Right lung (tissue), 5 donors: Measurements from ENCODE around the gene GUCA2B. TPM values are rescaled to one million over a fixed set of nuclear protein-coding genes. Genes with fewer than 3 reads are reported as not detected.

ENCODE experiments used
- DNase-seq, 2 donors: peaks; one replicate each; pipeline ENCODE4 v3.0.0-alpha.2; 2013
- polyA plus RNA-seq, 5 donors: library from polyadenylated mRNA; unstranded; fragments of 120-200 nt; gene quantifications; one replicate each; pipeline versions ENCODE4 v1.2.1 to v1.2.3, GENCODE V29; 2013; ENCODE audit warnings: inconsistent platforms in 1 of 5, low replicate concordance in 1 of 5; ENCODE audit not compliant: insufficient read length in 5 of 5, insufficient read depth in 1 of 5

GUCA2B gene
- polyA plus RNA-seq, 5 donors: not detected

DNA sequence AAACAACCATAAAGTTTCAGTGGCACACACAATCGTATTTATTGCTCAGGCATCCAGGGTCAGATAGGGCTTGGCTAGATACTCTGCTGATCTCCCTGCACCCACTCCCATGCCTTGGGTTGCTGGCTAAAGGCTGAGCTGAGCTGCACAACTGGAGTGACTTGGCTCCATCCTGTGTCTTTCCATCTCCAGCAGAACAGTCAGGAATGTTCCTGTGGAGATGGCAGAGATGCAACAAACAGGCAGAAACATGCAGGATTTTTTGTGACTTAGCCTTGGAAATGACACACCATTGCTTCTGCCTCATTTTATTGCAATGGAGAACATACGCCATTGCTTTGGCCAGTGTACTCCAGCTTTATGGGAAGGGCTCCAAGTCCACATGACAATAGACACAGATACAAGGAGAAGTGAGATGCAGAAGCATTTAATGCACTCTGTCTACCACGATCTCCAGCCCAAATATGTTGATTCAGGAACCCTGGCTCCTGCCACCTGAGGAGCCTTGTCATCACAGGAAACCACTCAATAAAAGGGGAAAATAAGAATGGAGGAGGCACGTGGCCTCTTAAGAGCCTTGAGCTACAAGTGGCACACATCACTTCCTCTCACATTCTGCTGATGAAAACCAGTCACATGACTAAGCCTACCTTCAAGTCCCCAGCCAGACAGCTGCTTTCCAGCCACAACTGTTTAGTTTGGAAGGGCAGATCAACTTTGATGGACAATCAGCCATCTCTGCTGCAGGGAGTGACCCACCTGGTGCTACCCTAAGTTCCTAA is 10.1 kb upstream of the GUCA2B start:
- no peak for DNase-seq

DNA sequence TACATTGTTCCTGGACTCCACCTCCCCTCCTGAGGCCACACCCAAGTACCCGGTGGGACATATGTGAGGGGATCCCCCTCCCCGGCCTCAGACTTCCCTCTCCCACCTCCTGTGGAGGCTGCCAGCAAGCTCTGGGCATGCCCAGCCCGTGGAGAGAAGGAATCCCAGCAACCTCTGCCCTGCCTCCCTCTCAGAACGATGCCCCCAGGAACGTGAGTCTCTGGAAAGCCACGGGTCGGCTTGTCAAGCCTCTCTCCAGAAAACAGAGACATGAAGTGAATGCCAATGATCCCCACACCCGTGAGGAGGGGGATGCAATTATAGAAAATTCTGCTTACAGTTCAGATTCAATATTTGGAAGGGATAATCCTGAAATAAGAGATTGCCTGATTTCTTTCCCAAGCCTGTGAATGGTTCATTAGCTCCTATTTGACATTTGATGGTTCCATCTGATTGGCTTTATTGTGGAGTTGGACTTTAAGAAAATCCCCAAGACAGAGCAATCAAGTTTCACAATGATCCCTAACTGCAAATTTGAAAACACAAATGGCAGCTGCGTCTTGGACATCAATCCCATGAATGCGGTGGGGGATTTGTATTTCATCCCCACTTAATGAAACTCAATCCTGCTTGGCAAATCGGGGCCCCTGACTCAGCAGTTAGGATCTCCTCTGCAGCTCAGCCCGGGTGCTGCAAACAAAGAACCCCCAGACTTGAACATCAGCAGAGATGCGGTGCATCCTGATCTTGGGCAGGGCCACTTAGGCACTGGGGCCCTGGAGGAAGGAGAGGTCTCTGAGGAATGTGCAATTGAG is 9.1 kb upstream of the GUCA2B start:
- DNase-seq: no peak

DNA sequence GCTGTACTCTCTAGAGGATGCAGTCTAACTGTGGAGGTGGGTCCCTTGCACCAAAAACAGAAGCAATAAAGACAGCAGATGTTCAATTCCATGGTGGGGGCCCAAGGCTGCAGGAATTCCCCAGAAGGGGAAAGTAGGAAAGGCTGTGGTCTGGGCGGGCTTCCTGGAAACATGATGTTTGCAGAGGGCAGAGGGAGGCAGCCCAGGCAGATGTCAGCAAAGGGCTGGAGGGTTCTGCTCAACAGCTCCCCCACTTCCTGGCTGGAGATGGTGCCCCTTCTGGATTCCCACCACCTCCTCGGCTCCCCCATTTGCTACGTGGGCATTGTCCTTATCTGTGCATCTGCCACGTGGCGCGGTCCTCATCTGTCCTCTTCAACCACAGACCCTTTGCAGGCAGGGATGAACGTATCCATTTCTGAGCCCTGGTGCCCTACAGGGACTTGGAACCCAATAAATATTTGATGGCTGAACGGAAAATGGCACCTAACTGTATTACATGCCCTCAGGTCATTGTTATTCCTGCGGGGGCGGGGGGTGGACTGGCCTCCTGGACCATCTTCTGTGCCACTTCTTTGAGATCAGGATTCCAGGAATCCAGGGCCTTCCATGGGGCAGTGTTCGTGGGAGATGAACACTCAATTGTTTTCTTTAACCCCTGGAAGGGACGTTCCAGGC is 8.4 kb upstream of the GUCA2B start:
- DNase-seq: no peak

DNA sequence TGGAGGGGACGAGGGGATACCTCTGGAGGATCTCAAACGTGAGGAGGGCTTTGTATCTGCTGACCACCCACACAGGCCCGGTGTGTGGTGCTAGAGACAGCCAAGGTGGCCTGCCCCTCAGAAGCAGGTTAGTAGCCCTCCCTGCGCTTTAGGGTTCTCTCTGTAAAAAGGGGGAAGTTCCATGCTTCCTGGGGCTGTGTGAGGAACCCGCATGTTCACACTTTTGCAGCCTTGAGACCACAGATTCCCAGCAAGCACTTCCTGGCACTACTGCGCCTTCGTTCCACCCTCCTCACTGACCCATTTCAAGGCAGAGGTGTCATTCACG is 7.9 kb upstream of the GUCA2B start:
- DNase-seq: no peak

DNA sequence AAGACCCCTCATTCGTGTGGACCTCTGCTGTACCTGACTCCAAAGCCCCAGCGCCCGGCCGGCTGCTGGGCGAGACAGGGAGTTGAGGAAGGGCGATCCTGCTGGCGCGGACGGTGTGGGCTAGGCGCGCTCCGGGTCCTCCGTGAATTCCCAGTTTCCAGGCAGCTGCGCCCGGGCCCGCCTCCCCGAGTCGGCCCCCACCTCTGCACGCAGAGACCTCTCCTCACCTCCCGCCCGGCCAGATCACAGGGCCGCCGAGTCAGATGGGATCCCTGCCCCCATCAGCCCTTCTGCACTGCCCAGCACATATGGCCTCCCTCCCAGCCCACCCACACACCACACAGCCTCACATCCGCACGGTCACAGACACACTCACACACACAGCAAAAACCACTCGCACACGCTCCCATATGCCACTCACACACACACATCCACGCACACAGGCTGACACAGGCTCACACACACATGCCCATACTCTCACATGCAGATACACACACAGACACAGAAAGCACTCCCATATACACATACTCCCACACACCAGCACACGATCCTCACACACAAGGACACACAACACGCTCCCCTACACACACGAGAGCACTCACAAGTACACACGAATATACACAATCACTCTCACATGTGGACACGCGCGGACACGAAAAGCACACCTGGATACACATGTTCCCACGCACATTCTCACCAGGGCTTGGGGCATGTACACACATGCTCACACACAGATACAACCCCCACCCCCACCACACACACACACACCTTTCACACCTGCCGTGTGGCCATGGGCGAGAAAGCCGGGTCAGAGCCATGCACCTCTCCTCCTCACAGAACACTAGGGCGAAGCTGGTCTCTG is 7.2 kb upstream of the GUCA2B start:
- DNase-seq: no peak

DNA sequence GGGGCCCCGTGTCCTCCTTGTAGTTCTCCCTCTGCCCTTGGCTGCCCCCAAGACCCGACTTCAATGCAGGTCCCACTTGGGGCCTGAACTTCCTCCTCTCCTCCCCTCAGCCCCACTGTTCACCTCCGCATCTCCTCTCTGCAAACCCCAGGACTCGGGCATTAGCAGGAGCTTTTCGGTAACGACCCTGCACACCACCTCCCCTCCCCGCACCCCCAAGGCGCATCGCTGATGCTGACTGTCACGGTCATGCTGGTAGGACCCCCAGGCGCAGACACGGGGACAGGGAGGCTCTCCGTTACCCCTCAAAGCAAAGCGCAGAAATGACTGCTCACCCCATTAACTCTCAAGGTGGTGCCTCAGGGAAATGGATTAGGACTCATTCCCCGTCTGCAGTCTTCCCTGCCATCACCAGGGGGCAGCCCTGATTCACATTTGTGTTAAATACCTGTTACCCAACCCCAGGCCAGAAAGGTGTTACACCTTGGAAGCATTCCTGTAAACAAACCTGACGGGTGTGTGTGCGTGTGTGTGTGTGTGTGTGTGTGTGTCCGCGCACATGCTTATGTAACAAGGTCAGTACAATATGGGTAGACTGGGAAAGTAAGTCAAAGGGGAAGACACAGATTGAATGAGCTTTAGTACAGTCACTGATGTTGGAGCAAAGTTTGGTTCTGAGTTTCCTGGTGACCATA is 6.4 kb upstream of the GUCA2B start:
- peak; percentile 65 to 66 for DNase-seq

DNA sequence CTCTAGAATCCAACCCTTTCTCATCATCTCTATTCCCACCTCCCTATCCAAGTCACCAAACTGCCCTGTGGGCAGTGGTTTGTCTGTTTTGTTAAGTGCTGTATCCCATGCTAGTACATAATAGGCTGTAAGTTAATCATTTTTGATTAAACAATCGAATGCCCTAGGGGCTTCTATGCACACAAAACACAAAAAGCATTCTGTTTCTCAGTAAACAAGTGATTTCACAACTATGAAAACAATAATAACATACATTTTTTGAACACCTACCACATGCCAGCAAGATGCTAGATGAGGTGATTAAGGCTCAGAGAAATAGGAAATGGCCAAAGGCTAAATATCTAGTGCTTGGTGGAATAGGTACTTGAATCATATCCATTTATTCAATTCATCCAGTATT is 5.0 kb upstream of the GUCA2B start:
- DNase-seq: no peak

DNA sequence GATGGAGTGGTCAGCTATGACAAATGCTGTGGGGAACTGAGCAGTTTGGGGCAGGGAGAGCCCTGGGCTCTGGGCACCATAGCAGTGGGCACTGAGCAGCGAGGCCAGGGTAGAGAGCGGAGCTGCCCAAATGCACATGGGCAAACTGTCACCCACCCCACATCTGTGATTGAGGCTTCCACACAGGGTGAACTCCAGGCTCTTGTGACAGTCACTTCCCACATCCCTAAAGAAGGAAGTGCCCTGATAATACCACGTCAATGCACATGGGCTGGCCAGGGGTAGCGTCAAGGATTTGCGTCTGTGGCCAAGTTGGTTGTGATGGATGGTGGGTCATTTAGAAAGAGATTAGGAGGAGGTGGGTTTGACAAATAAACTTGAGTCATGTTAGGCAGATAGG is 2.6 kb upstream of the GUCA2B start:
- DNase-seq: no peak

DNA sequence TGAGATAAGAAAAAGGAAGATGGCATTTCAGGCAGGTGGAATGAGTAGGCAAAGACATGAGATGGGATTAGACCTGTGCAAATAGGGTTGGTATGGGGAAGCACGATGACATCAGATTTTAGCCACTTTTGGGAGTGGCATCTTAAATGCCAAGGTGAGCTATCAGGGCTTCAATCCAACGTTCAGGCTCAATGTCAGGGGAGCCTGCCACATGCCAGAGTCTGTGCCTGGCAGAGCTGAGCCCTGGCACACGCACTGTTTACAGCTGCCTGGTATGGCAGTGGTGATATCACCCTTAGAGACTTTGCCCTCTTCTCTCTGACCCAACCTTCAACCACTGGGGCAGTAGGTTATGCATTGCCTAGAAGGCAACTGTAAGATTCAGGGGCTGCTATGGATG is 1.1 kb upstream of the GUCA2B start:
- DNase-seq: no peak

DNA sequence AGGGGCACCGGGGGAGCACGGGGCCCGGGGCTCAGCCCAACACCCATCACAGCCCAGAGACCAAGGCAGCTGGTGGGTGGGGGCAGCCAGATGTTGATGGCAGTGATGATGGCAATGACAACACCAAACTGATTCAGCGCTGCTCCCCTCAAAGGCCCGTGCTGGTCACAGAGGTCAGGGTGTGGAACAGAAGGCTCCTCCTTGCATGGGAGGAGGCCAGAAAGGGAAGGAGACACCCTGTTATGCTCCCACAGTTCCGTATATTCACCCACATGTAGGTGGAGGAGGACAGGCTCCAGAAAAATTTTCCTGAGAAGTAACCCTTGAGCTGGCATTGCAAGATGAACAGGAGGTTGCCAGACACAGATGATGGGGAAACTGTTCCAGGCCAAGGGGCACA is 414 bp downstream of the GUCA2B start:
- no peak for DNase-seq

DNA sequence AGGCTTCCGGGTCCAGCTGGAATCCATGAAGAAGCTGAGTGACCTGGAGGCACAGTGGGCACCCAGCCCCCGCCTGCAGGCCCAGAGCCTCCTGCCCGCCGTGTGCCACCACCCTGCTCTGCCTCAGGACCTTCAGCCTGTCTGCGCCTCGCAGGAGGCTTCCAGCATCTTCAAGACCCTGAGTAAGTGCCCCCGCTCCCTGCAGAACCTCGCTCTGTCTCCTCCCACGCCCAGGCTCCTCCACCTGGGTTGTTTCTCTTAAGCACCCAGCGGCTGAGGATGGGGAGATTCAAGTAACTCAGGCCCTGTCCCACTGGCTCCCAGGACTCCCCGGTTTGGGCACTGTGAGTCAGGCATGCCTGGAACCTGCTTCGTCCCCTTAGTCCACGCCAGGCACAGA is 1.5 kb downstream of the GUCA2B start:
- no peak for DNase-seq

DNA sequence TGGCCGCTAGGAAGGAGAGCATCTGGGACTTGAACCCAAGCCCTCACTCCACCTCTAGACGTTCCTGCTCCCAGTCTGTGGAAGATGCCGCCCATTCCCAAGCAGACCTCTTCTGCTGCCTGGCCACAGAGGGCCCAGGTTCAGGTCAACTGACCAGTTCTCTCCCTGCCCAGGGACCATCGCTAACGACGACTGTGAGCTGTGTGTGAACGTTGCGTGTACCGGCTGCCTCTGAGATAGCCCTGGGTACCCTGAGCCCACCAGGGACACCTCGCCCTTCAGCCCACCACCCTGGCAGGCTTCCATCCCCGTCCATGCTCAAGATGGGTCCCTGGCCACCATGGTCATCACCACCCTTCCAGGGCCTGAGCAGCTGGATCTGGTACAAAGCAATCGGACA is 2.2 kb downstream of the GUCA2B start:
- no peak for DNase-seq

DNA sequence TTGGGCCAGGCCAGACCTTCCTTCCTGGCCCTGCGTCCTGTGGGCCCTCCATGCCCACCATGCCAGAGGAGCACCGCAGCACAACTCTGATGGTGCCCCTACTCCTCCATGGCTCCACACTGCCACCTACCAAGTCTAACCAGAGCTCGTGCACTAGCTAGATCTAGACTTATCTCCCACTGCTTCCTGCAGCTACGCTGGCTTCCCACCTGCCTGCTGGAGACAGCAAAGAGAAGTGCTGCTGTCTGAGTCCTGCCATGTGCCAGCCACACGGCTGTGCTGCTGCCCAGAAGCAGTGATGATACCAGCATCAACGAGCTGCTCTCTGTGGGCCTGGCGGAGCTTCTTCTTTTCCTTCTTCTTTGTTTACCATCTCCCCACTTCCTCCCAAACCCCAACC is 4.5 kb downstream of the GUCA2B start:
- no peak for DNase-seq

DNA sequence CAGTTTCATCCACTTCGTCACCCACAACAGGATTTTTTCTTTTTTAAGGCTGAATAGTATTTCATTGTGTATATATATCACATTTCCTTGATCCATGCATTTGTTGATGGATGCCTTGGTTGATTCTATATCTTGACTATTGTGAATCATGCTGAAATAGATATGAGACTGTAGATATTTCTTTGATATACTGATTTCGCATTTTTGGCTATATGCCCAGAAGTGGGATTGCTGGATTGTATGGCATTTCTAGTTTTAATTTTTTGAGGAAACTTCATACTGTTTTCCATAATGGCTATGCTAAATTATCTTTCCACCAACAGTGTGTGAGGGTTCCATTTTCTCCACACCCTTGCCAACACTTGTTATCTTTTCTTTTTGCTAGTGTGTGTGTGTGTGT is 5.0 kb downstream of the GUCA2B start:
- no peak for DNase-seq

DNA sequence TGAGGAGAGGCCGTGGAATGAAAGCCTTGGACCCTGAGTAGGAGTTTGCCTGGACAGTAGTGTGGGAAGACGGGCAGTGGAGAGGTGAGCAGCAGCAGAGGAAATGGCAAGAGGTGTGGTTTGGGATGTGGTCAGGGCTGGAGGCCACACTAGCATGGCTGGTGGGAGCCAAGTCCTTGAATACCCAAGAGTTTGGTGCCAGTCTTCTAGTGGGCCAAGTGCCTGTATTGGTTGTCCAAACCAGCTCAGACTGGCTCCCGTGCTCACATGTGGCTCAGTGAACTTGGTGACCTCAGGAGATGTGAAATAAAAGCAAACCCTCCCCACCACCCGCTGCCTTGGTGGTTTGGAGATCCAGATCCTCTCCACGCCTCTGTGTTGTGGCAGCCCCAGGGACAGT is 9.0 kb downstream of the GUCA2B start:
- no peak for DNase-seq

DNA sequence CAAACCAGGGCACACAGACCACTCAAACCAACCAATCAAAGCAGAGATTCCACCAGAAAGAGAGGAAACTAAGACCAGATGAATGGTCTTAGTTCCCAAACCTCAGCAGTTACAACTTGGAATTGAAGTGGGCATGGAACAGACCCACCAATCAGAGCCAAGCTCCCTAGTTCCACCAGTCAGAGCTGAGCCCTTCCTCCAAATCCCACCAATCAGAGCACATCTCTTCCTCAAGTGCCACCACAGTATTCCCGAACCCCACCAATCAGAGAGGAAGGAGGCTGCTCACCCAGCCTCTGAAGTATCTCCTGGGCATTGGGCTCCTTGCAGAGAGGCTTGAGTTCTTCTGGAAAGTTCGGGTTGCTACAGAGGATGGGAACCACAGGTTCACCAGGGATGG is 9.9 kb downstream of the GUCA2B start:
- DNase-seq: no peak

DNA sequence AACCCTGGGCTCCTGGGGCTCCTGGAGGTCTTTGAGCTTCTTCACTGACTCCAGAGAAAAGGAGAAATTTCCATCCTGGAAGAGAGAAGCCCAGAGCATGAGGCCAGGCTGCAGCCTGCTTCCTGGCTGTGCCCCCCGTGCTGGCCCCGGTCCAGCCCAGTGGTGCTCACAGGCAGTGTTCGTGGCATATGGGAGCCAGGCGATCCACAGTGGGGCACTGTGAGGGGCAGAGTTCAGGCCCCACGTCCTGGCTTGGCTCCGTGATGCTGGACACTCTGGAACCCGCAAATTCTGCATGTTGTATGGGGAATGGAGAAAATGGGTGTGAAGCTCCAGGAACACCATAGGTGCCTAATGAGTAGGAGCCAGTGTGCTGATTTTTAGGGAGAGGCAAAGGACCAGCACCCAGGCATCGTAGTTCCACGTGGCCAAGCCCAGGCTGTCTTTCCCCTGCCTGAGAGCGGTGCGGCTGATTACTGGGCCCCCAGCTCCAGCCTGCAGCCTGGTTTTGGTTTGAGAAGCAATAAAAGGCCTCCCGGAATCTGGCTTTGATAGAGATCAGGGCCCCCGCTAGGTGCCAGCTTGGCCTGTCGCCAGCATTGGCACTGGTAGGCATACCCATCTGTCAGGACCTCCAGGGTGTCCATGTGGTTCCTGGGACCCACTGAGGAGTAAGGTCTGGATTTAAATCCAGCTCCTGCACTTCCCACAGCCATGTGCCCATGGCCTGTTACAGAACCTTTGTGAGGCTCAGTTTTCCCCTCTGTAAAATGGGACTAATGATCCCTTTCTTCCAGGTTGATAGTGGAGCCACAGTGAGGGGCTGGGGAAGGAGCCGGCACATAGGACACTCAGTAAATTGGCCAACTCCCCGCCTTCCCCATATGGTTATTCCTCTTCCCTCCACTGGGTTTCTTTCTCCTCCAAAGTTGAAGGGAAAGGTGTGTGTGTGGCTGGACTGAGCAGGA is 10.6 kb downstream of the GUCA2B start:
- DNase-seq: no peak

DNA sequence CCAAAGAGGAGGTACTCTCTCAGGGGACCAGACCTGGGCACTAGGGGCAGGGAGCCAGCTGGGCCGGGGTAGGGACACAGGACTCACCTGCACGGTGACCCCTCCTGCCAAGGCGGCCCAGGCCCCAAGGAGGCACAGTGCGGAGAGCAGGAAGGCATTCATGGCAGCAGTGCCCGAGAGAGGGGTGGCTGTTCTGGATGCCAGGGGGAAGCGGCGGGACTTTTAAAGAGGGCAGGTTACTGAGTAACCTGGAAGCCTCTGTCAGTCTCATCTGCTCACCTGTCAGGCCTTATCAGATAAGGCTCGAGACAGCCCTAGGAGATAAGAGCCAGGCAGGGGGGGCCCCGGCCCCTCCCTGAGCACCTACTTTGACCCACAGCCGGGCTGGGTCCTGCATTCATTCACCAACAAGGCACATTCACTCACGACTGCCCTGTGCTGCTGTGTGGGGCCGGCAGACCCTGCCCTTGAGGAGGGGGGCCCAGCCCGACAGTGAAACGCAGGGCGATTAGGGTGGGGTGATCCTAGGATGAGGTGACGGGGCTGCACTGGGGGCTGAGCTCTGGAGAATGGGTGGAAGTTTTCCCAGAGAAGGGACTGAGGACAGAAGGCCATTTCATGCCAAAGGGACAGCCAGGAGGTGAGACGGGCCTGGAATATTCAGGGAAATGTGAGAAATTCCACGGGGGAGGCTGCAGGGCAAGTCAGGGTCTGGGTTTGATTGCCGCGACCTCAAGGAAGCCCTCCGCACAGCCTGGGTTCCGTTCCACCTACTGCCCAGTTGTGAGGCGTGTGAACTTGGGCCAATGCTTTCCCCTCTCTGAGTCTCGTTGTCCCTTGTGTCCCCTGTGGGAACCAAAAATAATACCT is 11.6 kb downstream of the GUCA2B start, which contains the start of gene GUCA2A:
TSS of gene GUCA2A (minus strand) at position 195 of the 870 bp plus-strand sequence. CDS start at position 162, 33 bp downstream.
- no peak for DNase-seq
